SU-DHL-6 (cell line): ENCODE measurements around the gene PLEKHG2.

ENCODE experiments used
- H2AFZ ChIP-seq: fragments of 200-600 bp; sonication (generic); 2 replicates; pipeline ENCODE4 v1.6.1; 2014; ENCODE audit warnings: low read depth, mild to moderate bottlenecking, moderate library complexity, mixed read lengths, antibody characterized with exemption, low read length; ENCODE audit not compliant: severe bottlenecking
- H3F3A ChIP-seq: fragments of 200-600 bp; shearing (Covaris generic); 2 replicates; pipeline ENCODE4 v1.6.0; 2016; ENCODE audit warnings: antibody characterized with exemption, mild to moderate bottlenecking; ENCODE audit not compliant: insufficient read depth
- H3K27ac ChIP-seq: fragments of 200-600 bp; sonication (generic); 2 replicates; pipeline ENCODE4 v1.5.1; 2016; ENCODE audit warnings: low read depth, mild to moderate bottlenecking, low read length, moderate library complexity, mixed read lengths
- H3K27me3 ChIP-seq: fragments of 200-600 bp; sonication (generic), shearing (Covaris generic); 2 replicates; pipeline ENCODE4 v1.6.0; 2014; ENCODE audit warnings: mild to moderate bottlenecking, low read length
- H3K36me3 ChIP-seq: fragments of 200-600 bp; sonication (generic); 2 replicates; pipeline ENCODE4 v1.6.1; 2014; ENCODE audit warnings: mild to moderate bottlenecking, low read length, mixed read lengths
- H3K4me2 ChIP-seq: fragments of 300-600, 200-600 bp; shearing (Covaris generic), sonication (generic); 2 replicates; pipeline ENCODE4 v1.6.0; 2014; ENCODE audit warnings: low read length, low read depth, mild to moderate bottlenecking; ENCODE audit not compliant: poor library complexity, severe bottlenecking
- H3K4me3 ChIP-seq: fragments of 200-600 bp; sonication (generic); 2 replicates; pipeline ENCODE4 v1.5.1; 2014; ENCODE audit warnings: antibody characterized with exemption, low read length, mild to moderate bottlenecking, mixed read lengths; ENCODE audit not compliant: insufficient read depth, poor library complexity, severe bottlenecking
- H3K79me2 ChIP-seq: fragments of 200-600 bp; sonication (generic); 2 replicates; pipeline ENCODE4 v1.6.1; 2014; ENCODE audit warnings: mild to moderate bottlenecking, low read length, moderate library complexity; ENCODE audit not compliant: insufficient read depth
- H3K9ac ChIP-seq: fragments of 200-600 bp; sonication (generic); 2 replicates; pipeline ENCODE4 v1.7.0; 2014; ENCODE audit warnings: mild to moderate bottlenecking, low read length
- H3K9me2 ChIP-seq: fragments of 200-600 bp; sonication (generic); replicated peaks from 2 replicates; pipeline ENCODE4 v1.6.1; 2014; ENCODE audit warnings: low read length; ENCODE audit not compliant: insufficient read depth
- H3K9me3 ChIP-seq: fragments of 200-600 bp; sonication (generic); 2 replicates; pipeline ENCODE4 v1.6.1; 2014; ENCODE audit warnings: low read length, mixed read lengths; ENCODE audit not compliant: insufficient read depth
- H4K20me1 ChIP-seq: fragments of 200-600 bp; sonication (generic); 2 replicates; pipeline ENCODE4 v1.6.1; 2014; ENCODE audit warnings: low read depth, mild to moderate bottlenecking, antibody characterized with exemption, low read length, moderate library complexity, mixed read lengths
- EZH2phosphoT487 ChIP-seq: fragments of 200-600 bp; sonication (generic), shearing (Covaris generic); conservative IDR thresholded peaks from 2 replicates; pipeline ENCODE4 v1.6.1; 2018; ENCODE audit warnings: mild to moderate bottlenecking, antibody characterized with exemption, low read length, moderate library complexity, mixed read lengths
- TF ChIP-seq, protein P1 (sequence below): fragments of 200-600 bp; sonication (generic); IDR thresholded peaks from one replicate; pipeline ENCODE4 v1.5.1; 2017; ENCODE audit warnings: antibody characterized with exemption, mild to moderate bottlenecking, low read length, moderate library complexity; ENCODE audit not compliant: insufficient read depth, poor library complexity, severe bottlenecking

Gene PLEKHG2

GRCh38 chr19:39475748-39476147, 63.3 kb downstream of the PLEKHG2 start:
- no peak overlapping the region for H3K27ac ChIP-seq
- no peak overlapping the region for H2AFZ ChIP-seq
- TF ChIP-seq EZH2phosphoT487: no peak
- TF ChIP-seq, protein P1, sequence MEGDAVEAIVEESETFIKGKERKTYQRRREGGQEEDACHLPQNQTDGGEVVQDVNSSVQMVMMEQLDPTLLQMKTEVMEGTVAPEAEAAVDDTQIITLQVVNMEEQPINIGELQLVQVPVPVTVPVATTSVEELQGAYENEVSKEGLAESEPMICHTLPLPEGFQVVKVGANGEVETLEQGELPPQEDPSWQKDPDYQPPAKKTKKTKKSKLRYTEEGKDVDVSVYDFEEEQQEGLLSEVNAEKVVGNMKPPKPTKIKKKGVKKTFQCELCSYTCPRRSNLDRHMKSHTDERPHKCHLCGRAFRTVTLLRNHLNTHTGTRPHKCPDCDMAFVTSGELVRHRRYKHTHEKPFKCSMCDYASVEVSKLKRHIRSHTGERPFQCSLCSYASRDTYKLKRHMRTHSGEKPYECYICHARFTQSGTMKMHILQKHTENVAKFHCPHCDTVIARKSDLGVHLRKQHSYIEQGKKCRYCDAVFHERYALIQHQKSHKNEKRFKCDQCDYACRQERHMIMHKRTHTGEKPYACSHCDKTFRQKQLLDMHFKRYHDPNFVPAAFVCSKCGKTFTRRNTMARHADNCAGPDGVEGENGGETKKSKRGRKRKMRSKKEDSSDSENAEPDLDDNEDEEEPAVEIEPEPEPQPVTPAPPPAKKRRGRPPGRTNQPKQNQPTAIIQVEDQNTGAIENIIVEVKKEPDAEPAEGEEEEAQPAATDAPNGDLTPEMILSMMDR: no peak
- no peak overlapping the region for H3K4me2 ChIP-seq
- no peaks in the 10 kb centered on the region for H3K9me3 ChIP-seq
- no peak overlapping the region for H3K4me3 ChIP-seq
- no peaks in the 10 kb centered on the region for H3K27me3 ChIP-seq
- H3K9me2 ChIP-seq: no peaks in the 10 kb centered on the region
- H3K9ac ChIP-seq: no peak overlapping the region
- H3K79me2 ChIP-seq: peaks cover under 1% of the 10 kb centered on the region; the same call in 1 of the 2 replicates
- H4K20me1 ChIP-seq: no peaks in the 10 kb centered on the region
- no peaks in the 10 kb centered on the region; the same call in 1 of the 2 replicates for H3K36me3 ChIP-seq
- H3F3A ChIP-seq: peaks cover 11% of the 10 kb centered on the region
